KOPT-K1 (cell line): ENCODE data around the gene MCU.
"Not testable (repeated sequence)": the region's sequence is repeated elsewhere in the genome, so short reads cannot be mapped to it uniquely, and the experiment has no call there.

Experiments
- H3K27ac ChIP-seq: fragments of 200-600 bp; sonication (generic); 2 replicates; pipeline ENCODE4 v1.5.1; 2016; ENCODE audit warnings: antibody characterized with exemption, mild to moderate bottlenecking, low read depth, low read length; ENCODE audit not compliant: poor library complexity, severe bottlenecking
- H3K36me3 ChIP-seq: fragments of 200-600 bp; sonication (generic); 2 replicates; pipeline ENCODE4 v1.5.1; 2017; ENCODE audit warnings: antibody characterized with exemption, mild to moderate bottlenecking, low read length, moderate library complexity; ENCODE audit not compliant: insufficient read depth
- H3K9me3 ChIP-seq: fragments of 200-600 bp; sonication (generic); 2 replicates; pipeline ENCODE4 v1.5.1; 2017; ENCODE audit warnings: antibody characterized with exemption, low read length, mild to moderate bottlenecking; ENCODE audit not compliant: insufficient read depth, poor library complexity, severe bottlenecking

MCU gene

GRCh38 chr10:72910705-72911104 lies 218.8 kb downstream of the MCU start:
- Histone ChIP-seq H3K27ac (no peak overlapping the region), H3K36me3 (no peaks in the 10 kb centered on the region), H3K9me3 (no peaks in the 10 kb centered on the region)

GRCh38 chr10:72911758-72912157 lies 219.8 kb downstream of the MCU start:
- no peaks in the 10 kb centered on the region for H3K36me3 ChIP-seq
- no peak overlapping the region for H3K27ac ChIP-seq
- no peaks in the 10 kb centered on the region for H3K9me3 ChIP-seq

GRCh38 chr10:72912736-72913135 lies 220.8 kb downstream of the MCU start:
- no peaks in the 10 kb centered on the region for H3K36me3 ChIP-seq
- H3K27ac ChIP-seq = no peak overlapping the region
- no peaks in the 10 kb centered on the region for H3K9me3 ChIP-seq

- Histone ChIP-seq H3K27ac (no peak overlapping the region), H3K36me3 (no peaks in the 10 kb centered on the region), H3K9me3 (no peaks in the 10 kb centered on the region)
Measured at GRCh38 chr10:72913287-72913686, 221.3 kb downstream of the MCU start.

- H3K9me3 ChIP-seq = peaks cover 18% of the 10 kb centered on the region
- not testable (repeated sequence) for H3K27ac ChIP-seq, H3K36me3 ChIP-seq
Measured at GRCh38 chr10:72917201-72917600, 225.3 kb downstream of the MCU start.

GRCh38 chr10:72917803-72918332 lies 225.9 kb downstream of the MCU start:
- not testable (repeated sequence) for H3K27ac ChIP-seq, H3K36me3 ChIP-seq
- H3K9me3 ChIP-seq = peaks cover 22% of the 10 kb centered on the region

- peaks cover 22% of the 10 kb centered on the region for H3K9me3 ChIP-seq
- no peaks in the 10 kb centered on the region for H3K36me3 ChIP-seq
- H3K27ac ChIP-seq = no peak overlapping the region
Measured at GRCh38 chr10:72918352-72918751, 226.4 kb downstream of the MCU start.

GRCh38 chr10:72921147-72921683 lies 229.3 kb downstream of the MCU start:
- not testable (repeated sequence) for H3K27ac ChIP-seq, H3K36me3 ChIP-seq
- peaks cover 22% of the 10 kb centered on the region for H3K9me3 ChIP-seq

- peaks cover 22% of the 10 kb centered on the region for H3K9me3 ChIP-seq
- H3K36me3 ChIP-seq = no peaks in the 10 kb centered on the region
- H3K27ac ChIP-seq = no peak overlapping the region
Measured at GRCh38 chr10:72924351-72924750, 232.4 kb downstream of the MCU start.

- no peak overlapping the region for H3K27ac ChIP-seq
- peaks cover 14% of the 10 kb centered on the region for H3K9me3 ChIP-seq
- H3K36me3 ChIP-seq = no peaks in the 10 kb centered on the region
Measured at GRCh38 chr10:72925951-72926465, 234.1 kb downstream of the MCU start.

GRCh38 chr10:72927485-72927884 lies 235.5 kb downstream of the MCU start:
- H3K36me3 ChIP-seq = no peaks in the 10 kb centered on the region
- H3K9me3 ChIP-seq = peaks cover 1% of the 10 kb centered on the region
- no peak overlapping the region for H3K27ac ChIP-seq

- no peaks in the 10 kb centered on the region for H3K9me3 ChIP-seq
- H3K36me3 ChIP-seq = no peaks in the 10 kb centered on the region
- no peak overlapping the region for H3K27ac ChIP-seq
Measured at GRCh38 chr10:72928798-72929197, 236.9 kb downstream of the MCU start.

- no peaks in the 10 kb centered on the region for H3K9me3 ChIP-seq
- no peak overlapping the region for H3K27ac ChIP-seq
- H3K36me3 ChIP-seq = no peaks in the 10 kb centered on the region
Measured at GRCh38 chr10:72930276-72930675, 238.3 kb downstream of the MCU start.

GRCh38 chr10:72932259-72933015 lies 240.5 kb downstream of the MCU start:
- no peaks in the 10 kb centered on the region for H3K36me3 ChIP-seq
- H3K27ac ChIP-seq = no peak overlapping the region
- no peaks in the 10 kb centered on the region for H3K9me3 ChIP-seq

- Histone ChIP-seq H3K9me3 (no peaks in the 10 kb centered on the region), H3K36me3 (no peaks in the 10 kb centered on the region), H3K27ac (no peak overlapping the region)
Measured at GRCh38 chr10:72935361-72935760, 243.4 kb downstream of the MCU start.
